Spinal cord (tissue), 10 donors: ENCODE measurements around the gene ETFB. TPM values are rescaled to one million over a fixed set of nuclear protein-coding genes. Genes with fewer than 3 reads are reported as not detected.
A peak's percentile ranks its signal among the peaks of the same experiment; 100 is the strongest.

Source experiments
- DNase-seq, 6 donors: peaks; one replicate each; pipeline versions ENCODE4 v3.0.0 to v3.0.0-alpha.2; 2013 to 2015; ENCODE audit warnings: low spot score in 6 of 6, low read depth in 4 of 6
- H3K27ac ChIP-seq: one replicate; pipeline ENCODE4 v1.5.1; 2013; ENCODE audit warnings: low read depth, low read length, control low read depth
- H3K27me3 ChIP-seq: one replicate; pipeline ENCODE4 v1.6.1; 2013; ENCODE audit warnings: low read length; ENCODE audit not compliant: control insufficient read depth, insufficient read depth
- H3K36me3 ChIP-seq: one replicate; pipeline ENCODE4 v1.6.1; 2013; ENCODE audit warnings: low read length; ENCODE audit not compliant: control insufficient read depth, insufficient read depth
- H3K4me1 ChIP-seq: one replicate; pipeline ENCODE4 v1.6.1; 2013; ENCODE audit warnings: low read length; ENCODE audit not compliant: control insufficient read depth, insufficient read depth
- H3K4me3 ChIP-seq: one replicate; pipeline ENCODE4 v1.5.1; 2013; ENCODE audit warnings: low read depth, low read length, control low read depth
- H3K9me3 ChIP-seq: one replicate; pipeline ENCODE4 v1.6.1; 2013; ENCODE audit warnings: low read length; ENCODE audit not compliant: control insufficient read depth, insufficient read depth
- WGBS: methylation state at CpG from one replicate; pipeline ENCODE4 v1.1.5; 2013; ENCODE audit warnings: missing lambda C conversion rate; ENCODE audit not compliant: insufficient coverage; 5-methylcytosine and 5-hydroxymethylcytosine counted together
- polyA plus RNA-seq, 2 donors: library from polyadenylated mRNA; unstranded; fragments of 120-200 nt; gene quantifications; one replicate each; pipeline ENCODE4 v1.2.1, GENCODE V29; 2013; ENCODE audit not compliant: insufficient read length in 2 of 2
- total RNA-seq, 2 donors: library from RNA; depleted of rRNA in 1 of 2; stranded (reverse); fragments of 120-200 nt in 1 of 2; fragments of >200 nt in 1 of 2; gene quantifications; one replicate each; pipeline versions ENCODE4 v1.2.3 to v1.2.4, GENCODE V29; 2013 to 2014
- donor health status: healthy.

Gene ETFB
- total and polyA plus RNA-seq, 4 donors = 40.2 to 196 (median 97.4) TPM

- Histone ChIP-seq H3K36me3 (no peaks in the 10 kb centered on the region), H3K27ac (no peak overlapping the region), H3K27me3 (peaks cover 2% of the 10 kb centered on the region), H3K9me3 (no peaks in the 10 kb centered on the region), H3K4me1 (peaks cover 17% of the 10 kb centered on the region), H3K4me3 (no peak overlapping the region)
- 64% methylated on average over 4 of the region's 5 CpGs for WGBS
- no peak for DNase-seq
Measured at GRCh38 chr19:51297406-51297805, 68.8 kb downstream of the ETFB start.

DNA sequence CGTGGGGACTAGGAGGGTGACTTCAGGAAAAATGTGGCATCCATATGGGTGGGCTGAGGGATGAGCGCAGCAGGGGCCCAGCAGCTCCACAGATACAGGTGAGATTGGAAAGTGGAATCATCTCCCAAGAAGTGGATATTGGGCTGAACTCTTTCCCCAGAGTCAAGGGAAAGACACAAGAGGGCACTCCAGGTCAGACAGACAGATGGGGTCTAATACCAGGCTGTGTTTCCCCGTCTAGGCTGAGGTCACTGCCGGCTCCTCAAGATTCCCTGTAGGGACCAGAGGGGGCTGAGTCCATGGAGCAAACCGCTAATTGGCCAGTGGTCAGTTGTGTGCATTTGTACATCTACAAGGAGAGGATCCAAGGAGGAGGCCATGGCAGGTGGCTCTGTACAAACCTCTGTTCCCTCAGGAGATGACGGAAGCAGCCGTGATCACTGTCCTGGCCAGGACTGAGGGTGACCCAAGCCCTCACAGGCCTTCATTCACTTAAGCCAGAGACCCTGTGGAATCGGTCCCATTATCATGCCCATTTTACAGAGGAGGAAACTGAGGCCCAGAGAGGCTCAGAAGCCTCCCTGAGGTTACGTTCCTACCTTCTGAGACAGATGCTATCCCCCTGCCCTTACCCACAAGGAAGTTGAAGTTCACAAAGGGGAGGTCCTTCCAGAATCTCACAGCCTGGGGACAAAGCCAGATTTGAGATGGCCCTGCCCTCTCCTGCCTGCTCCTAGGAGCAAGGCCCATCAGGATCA lies 69.7 kb downstream of the ETFB start:
- H3K4me1 ChIP-seq = peaks cover 17% of the 10 kb centered on the region
- no peak overlapping the region for H3K27ac ChIP-seq
- peaks cover 2% of the 10 kb centered on the region for H3K27me3 ChIP-seq
- H3K9me3 ChIP-seq = no peaks in the 10 kb centered on the region
- no peaks in the 10 kb centered on the region for H3K36me3 ChIP-seq
- peak in 2 of 6 donors; percentile 9 to 17 for DNase-seq
- H3K4me3 ChIP-seq = no peak overlapping the region
- 55% methylated on average over 8 of the region's 9 CpGs for WGBS

GRCh38 chr19:51295382-51296126 lies 70.6 kb downstream of the ETFB start:
- Histone ChIP-seq H3K4me3 (no peak overlapping the region), H3K27me3 (peaks cover 2% of the 10 kb centered on the region), H3K9me3 (no peaks in the 10 kb centered on the region), H3K27ac (no peak overlapping the region), H3K4me1 (peaks cover 17% of the 10 kb centered on the region), H3K36me3 (no peaks in the 10 kb centered on the region)
- 42% methylated on average over 14 of the region's 15 CpGs for WGBS
- DNase-seq = peak in 1 of 6 donors; percentile 14

Other genes with a start within 250 kb of the ETFB start
- gene SIGLEC9, start 241.5 kb downstream of the ETFB start, total RNA-seq = 1 to 10 TPM; 1.2 to 2.0 TPM
- 1 to 10 TPM; 1.4 to 2.2 TPM for gene SIGLEC9, start 241.5 kb downstream of the ETFB start, polyA plus RNA-seq
- gene SIGLEC7, start 224.1 kb downstream of the ETFB start, total RNA-seq = 1 to 10 TPM in 1 of 2 donors, under 1 TPM in 1; 0.94 to 2.0 TPM
- 1 to 10 TPM in 1 of 2 donors, under 1 TPM in 1; 0.60 to 1.5 TPM for gene SIGLEC7, start 224.1 kb downstream of the ETFB start, polyA plus RNA-seq
- 1 to 10 TPM; 3.0 to 3.9 TPM for gene CD33, start 141.3 kb downstream of the ETFB start, total RNA-seq
- gene CD33, start 141.3 kb downstream of the ETFB start, polyA plus RNA-seq = 1 to 10 TPM; 2.9 TPM
- gene SIGLECL1, start 115.3 kb downstream of the ETFB start, total RNA-seq = not detected
- gene SIGLECL1, start 115.3 kb downstream of the ETFB start, polyA plus RNA-seq = not detected
- gene IGLON5, start 54.7 kb downstream of the ETFB start, total RNA-seq = 10 to 100 TPM; 12.1 to 15.3 TPM
- 100 to 1,000 TPM; 154 to 160 TPM for gene IGLON5, start 54.7 kb downstream of the ETFB start, polyA plus RNA-seq
- 1 to 10 TPM; 2.6 to 6.7 TPM for gene VSIG10L, start 24.2 kb downstream of the ETFB start, total RNA-seq
- 10 to 100 TPM in 1 of 2 donors, 1 to 10 TPM in 1; 10.0 to 12.7 TPM for gene VSIG10L, start 24.2 kb downstream of the ETFB start, polyA plus RNA-seq
- 1 to 10 TPM in 1 of 2 donors, not detected in 1; 7.9 TPM for gene CLDND2, start 2.6 kb upstream of the ETFB start, total RNA-seq
- gene CLDND2, start 2.6 kb upstream of the ETFB start, polyA plus RNA-seq = 1 to 10 TPM; 5.9 to 7.6 TPM
- 1 to 10 TPM in 1 of 2 donors, under 1 TPM in 1; 0.44 to 6.0 TPM for gene NKG7, start 6.3 kb upstream of the ETFB start, total RNA-seq
- gene NKG7, start 6.3 kb upstream of the ETFB start, polyA plus RNA-seq = under 1 TPM in 1 of 2 donors, not detected in 1; 0.69 TPM
- gene LIM2, start 21.6 kb upstream of the ETFB start, total RNA-seq = not detected
- not detected for gene LIM2, start 21.6 kb upstream of the ETFB start, polyA plus RNA-seq
- gene C19orf84, start 24.2 kb upstream of the ETFB start, total RNA-seq = not detected
- not detected for gene C19orf84, start 24.2 kb upstream of the ETFB start, polyA plus RNA-seq
- 1 to 10 TPM; 3.1 to 3.7 TPM for gene SIGLEC10, start 51.3 kb upstream of the ETFB start, total RNA-seq
- gene SIGLEC10, start 51.3 kb upstream of the ETFB start, polyA plus RNA-seq = 1 to 10 TPM; 6.6 to 7.1 TPM
- 1 to 10 TPM; 2.0 to 3.6 TPM for gene SIGLEC8, start 92.1 kb upstream of the ETFB start, total RNA-seq
- gene SIGLEC8, start 92.1 kb upstream of the ETFB start, polyA plus RNA-seq = 1 to 10 TPM; 3.8 to 4.7 TPM
- gene CEACAM18, start 112.2 kb upstream of the ETFB start, total RNA-seq = not detected
- not detected for gene CEACAM18, start 112.2 kb upstream of the ETFB start, polyA plus RNA-seq
- under 1 TPM in 1 of 2 donors, not detected in 1; 0.06 TPM for gene SIGLEC12, start 135.4 kb upstream of the ETFB start, total RNA-seq
- gene SIGLEC12, start 135.4 kb upstream of the ETFB start, polyA plus RNA-seq = not detected
- under 1 TPM in 1 of 2 donors, not detected in 1; 0.11 TPM for gene SIGLEC6, start 165.3 kb upstream of the ETFB start, total RNA-seq
- gene SIGLEC6, start 165.3 kb upstream of the ETFB start, polyA plus RNA-seq = not detected
- gene ZNF175, start 204.9 kb upstream of the ETFB start, total RNA-seq = 10 to 100 TPM in 1 of 2 donors, 1 to 10 TPM in 1; 8.5 to 12.4 TPM
- gene ZNF175, start 204.9 kb upstream of the ETFB start, polyA plus RNA-seq = 10 to 100 TPM; 12.4 to 17.8 TPM